Heart right ventricle (tissue), 16 donors: ENCODE measurements around the gene RPRD1B. TPM values are rescaled to one million over a fixed set of nuclear protein-coding genes. Genes with fewer than 3 reads are reported as not detected.
A peak's percentile ranks its signal among the peaks of the same experiment; 100 is the strongest.

Source experiments
- ATAC-seq, 8 donors: fragments of 200-7000 bp; cut with Tn5 transposase; one replicate each; pipeline ENCODE4 v1.9.1; 2020; ENCODE audit warnings: mild to moderate bottlenecking in 8 of 8, moderate library complexity in 8 of 8, moderate number of reproducible peaks in 1 of 8
- DNase-seq, 2 donors: peaks; one replicate each; pipeline ENCODE4 v3.0.0-alpha.2; 2020
- H3K27ac ChIP-seq, 10 donors: fragments of 200-600 bp; sonication (generic) in 2 of 10; one replicate each; pipeline versions ENCODE4 v1.5.0 to v1.8.0; 2020 to 2022; ENCODE audit warnings: mild to moderate bottlenecking in 3 of 10
- H3K27me3 ChIP-seq, 7 donors: fragments of 200-600 bp; one replicate each; pipeline ENCODE4 v1.8.0; 2021 to 2022; ENCODE audit warnings: mild to moderate bottlenecking in 2 of 7
- H3K36me3 ChIP-seq, 9 donors: fragments of 200-600 bp; sonication (generic) in 1 of 9; one replicate each; pipeline versions ENCODE4 v1.5.0 to v1.8.0; 2020 to 2022; ENCODE audit warnings: mild to moderate bottlenecking in 2 of 9
- H3K4me1 ChIP-seq, 9 donors: fragments of 200-600 bp; sonication (generic) in 1 of 9; one replicate each; pipeline versions ENCODE4 v1.5.0 to v1.8.0; 2020 to 2022; ENCODE audit warnings: mild to moderate bottlenecking in 4 of 9
- H3K4me3 ChIP-seq, 10 donors: fragments of 200-600 bp; sonication (generic) in 2 of 10; one replicate each; pipeline versions ENCODE4 v1.5.0 to v1.8.0; 2020 to 2022; ENCODE audit warnings: mild to moderate bottlenecking in 7 of 10, moderate library complexity in 2 of 10
- H3K9me3 ChIP-seq, 11 donors: fragments of 200-600 bp in 10 of 11; sonication (generic) in 2 of 11; one replicate each; pipeline versions ENCODE4 v1.5.0 to v1.8.0; 2013 to 2022; ENCODE audit warnings: mild to moderate bottlenecking in 2 of 11, control low read depth in 1 of 11, moderate library complexity in 1 of 11
- WGBS, 2 donors: extraction: QIAGEN DNeasy Blood & Tissue Kit; methylation state at CpG; one replicate each; pipeline ENCODE4 v1.1.7; 2013; ENCODE audit warnings: inconsistent platforms in 1 of 2; 5-methylcytosine and 5-hydroxymethylcytosine counted together
- intact Hi-C, 10 donors: fragments of 100-400 bp; cut with DNase I; formaldehyde crosslinking; loops; one replicate each; pipeline versions ENCODE4 v1.11.1 to v1.14.2; 2022
- polyA plus RNA-seq, 2 donors: library from polyadenylated mRNA; stranded (reverse); fragments of 200-250 nt; gene quantifications; one replicate each; pipeline ENCODE4 v1.2.3, GENCODE V29; 2013
- total RNA-seq, 10 donors: library from RNA; stranded (reverse); fragmentation: NEBNext Ultra II Directional in 3 of 10; extraction: Animal tissue kit (Norgen Biotek cat#: 25700) in 3 of 10; gene quantifications; one replicate each; pipeline versions ENCODE4 v1.2.1 to v1.2.4, GENCODE V29; 2021 to 2023
- TF ChIP-seq, protein P1 (sequence below), 9 donors: fragments of 200-600 bp; sonication (generic) in 2 of 9; IDR thresholded peaks; one replicate each; pipeline versions ENCODE4 v1.5.0 to v1.8.0; 2021 to 2022; ENCODE audit warnings: antibody characterized with exemption in 9 of 9, mild to moderate bottlenecking in 5 of 9, moderate library complexity in 1 of 9
- donor health status: Arrhythmogenic right ventricular cardiomyopathy.
- donor health status: ischemic (EF 13 %, LVEDD 7.1; RV severe dilation, severe dysfunction).
- donor health status: healthy with polysubstance abuse.
- donor health status: DM: no; HTN: yes; CAD: no.
- donor health status: DM: no; HTN: no; CAD: no.
- donor health status: ischemic (EF 25% LVEDD 6.9; RV normal size, moderate dysfunction).
- donor health status: ischemic (EF 25% LVEDD 5.7; RV mildly dilated, moderate dysfunction).
- donor health status: healthy.
- donor health status: DM: yes; HTN: yes; CAD: no.
- donor health status: Ischemic cardiomyopathy.
- donor health status: ischemic (EF 35%, LVEDD 5.7; RV mildly dilated, moderate dysfunction).
- donor health status: nonischemic (EF 11% LVEDD 7.7; RV severe dilation, severe dysfunction).
- donor health status: DM: yes; HTN: yes; CAD: no.
- donor health status: PGD.
- donor health status: ischemic (EF 29% LVEDD 5.4; RV normal size, mild dysfunction).
- donor health status: nonischemic (EF 23%, LVEDD 6.1; RV moderate dilation, normal function).

RPRD1B gene
- total and polyA plus RNA-seq, 12 donors, result 10.4 to 78.1 (median 47.3) TPM

GRCh38 chr20:38092260-38092857 is 58.8 kb downstream of the RPRD1B start:
- Histone ChIP-seq H3K27ac (peak overlapping the region; percentile 11 to 84 (median 70)), H3K27me3 (no peaks in the 10 kb centered on the region), H3K4me1 (peaks cover 5 to 66% (median 52%) of the 10 kb centered on the region in 9 donors), H3K4me3 (no peak overlapping the region), H3K9me3 (no peaks in the 10 kb centered on the region), H3K36me3 (peaks cover 0 to 42% (median 25%) of the 10 kb centered on the region in 9 donors)
- TF ChIP-seq, protein P1, sequence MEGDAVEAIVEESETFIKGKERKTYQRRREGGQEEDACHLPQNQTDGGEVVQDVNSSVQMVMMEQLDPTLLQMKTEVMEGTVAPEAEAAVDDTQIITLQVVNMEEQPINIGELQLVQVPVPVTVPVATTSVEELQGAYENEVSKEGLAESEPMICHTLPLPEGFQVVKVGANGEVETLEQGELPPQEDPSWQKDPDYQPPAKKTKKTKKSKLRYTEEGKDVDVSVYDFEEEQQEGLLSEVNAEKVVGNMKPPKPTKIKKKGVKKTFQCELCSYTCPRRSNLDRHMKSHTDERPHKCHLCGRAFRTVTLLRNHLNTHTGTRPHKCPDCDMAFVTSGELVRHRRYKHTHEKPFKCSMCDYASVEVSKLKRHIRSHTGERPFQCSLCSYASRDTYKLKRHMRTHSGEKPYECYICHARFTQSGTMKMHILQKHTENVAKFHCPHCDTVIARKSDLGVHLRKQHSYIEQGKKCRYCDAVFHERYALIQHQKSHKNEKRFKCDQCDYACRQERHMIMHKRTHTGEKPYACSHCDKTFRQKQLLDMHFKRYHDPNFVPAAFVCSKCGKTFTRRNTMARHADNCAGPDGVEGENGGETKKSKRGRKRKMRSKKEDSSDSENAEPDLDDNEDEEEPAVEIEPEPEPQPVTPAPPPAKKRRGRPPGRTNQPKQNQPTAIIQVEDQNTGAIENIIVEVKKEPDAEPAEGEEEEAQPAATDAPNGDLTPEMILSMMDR (IDR thresholded peaks at IDR 0.05), result no peak
- 80 to 82% methylated on average over 12 of the region's 12 CpGs for WGBS, 2 donors
- DNase-seq (peak in 1 of 2 donors; percentile 5), ATAC-seq (peak in 4 of 8 donors; percentile 15 to 37 (median 24))
- intact Hi-C loops, result no loop called here

DNA sequence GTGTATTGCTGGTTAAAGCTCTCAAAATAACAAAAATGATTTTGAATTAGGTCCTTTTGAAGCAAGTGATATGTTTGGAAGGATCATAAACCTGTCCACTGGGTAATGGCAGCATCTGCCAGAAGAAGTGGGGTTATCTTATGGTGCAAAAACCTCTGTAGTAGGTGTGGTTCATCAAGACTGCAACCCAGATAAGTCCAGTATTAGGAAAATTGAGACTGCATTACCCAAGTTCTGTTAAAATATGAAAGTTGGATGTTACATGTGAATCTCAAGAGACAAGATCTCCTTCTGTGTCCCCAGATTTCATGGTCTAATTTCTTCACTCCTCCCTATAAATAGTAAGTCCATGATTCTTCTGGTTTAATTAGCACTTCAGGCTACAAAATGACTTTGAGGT is 59.4 kb downstream of the RPRD1B start:
- ATAC-seq (no peak), DNase-seq (no peak)
- TF ChIP-seq, protein P1 (IDR thresholded peaks at IDR 0.05), result no peak
- Histone ChIP-seq H3K27ac (peak overlapping the region in 9 of 10 donors; percentile 29 to 84 (median 71)), H3K27me3 (no peaks in the 10 kb centered on the region), H3K4me3 (no peak overlapping the region), H3K9me3 (no peaks in the 10 kb centered on the region), H3K36me3 (peaks cover 0 to 38% (median 25%) of the 10 kb centered on the region in 9 donors), H3K4me1 (peaks cover 5 to 62% (median 52%) of the 10 kb centered on the region in 9 donors)
- intact Hi-C loops, result no loop called here

DNA sequence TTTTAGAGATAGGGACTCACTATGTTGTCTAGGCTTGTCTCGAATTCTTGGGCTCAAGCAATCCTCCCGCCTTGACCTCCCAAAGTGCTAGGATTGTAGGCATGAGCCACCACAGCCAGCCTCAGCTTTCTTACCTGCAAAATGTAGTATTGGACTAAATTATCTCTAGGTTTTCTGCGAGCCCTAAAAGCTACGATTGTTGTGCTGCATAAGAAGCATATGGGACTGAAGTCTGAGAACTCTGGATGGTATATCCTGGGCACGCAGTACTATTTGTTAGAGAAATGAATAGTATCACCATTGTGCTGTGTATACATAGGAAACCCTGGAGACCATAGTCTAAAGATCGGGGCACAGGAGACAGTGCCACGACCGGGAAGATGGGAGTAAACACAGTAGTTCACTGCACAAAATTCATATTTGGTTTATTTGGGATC is 60.1 kb downstream of the RPRD1B start:
- Histone ChIP-seq H3K36me3 (peaks cover 0 to 30% (median 17%) of the 10 kb centered on the region in 9 donors), H3K4me3 (no peak overlapping the region), H3K27ac (peak overlapping the region in 8 of 10 donors; percentile 63 to 84 (median 73)), H3K27me3 (no peaks in the 10 kb centered on the region), H3K4me1 (peaks cover 5 to 69% (median 52%) of the 10 kb centered on the region in 9 donors), H3K9me3 (no peaks in the 10 kb centered on the region)
- DNase-seq, result no peak
- intact Hi-C loops, result no loop called here
- WGBS, 2 donors, result 94 to 95% methylated on average over 8 of the region's 8 CpGs
- no peak for ATAC-seq
- TF ChIP-seq, protein P1 (IDR thresholded peaks at IDR 0.05), result no peak

DNA sequence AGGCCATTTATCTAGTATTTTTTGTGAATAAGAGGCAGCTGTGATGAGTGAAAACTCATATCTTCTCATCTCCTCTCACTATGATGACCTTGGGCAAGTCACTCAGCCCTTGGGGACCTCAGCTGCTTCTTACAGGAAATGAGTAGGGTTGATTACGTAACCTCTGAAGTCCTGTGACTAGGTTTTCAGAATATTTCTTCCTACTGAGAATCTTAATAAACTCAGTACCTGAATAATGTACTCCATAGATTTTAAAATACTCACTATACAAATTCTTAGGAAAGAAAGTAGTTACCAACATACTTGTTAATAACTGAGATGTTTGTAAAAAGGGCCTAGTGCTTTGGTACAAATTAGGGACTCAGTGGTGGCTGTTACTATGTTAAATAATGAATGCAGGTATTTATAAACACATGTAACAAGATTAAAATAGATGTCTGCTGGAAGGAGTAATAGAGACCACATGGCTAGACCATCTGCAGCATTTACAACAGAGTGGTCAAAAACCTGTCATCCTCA is 60.9 kb downstream of the RPRD1B start:
- Histone ChIP-seq H3K4me1 (peaks cover 5 to 76% (median 52%) of the 10 kb centered on the region in 9 donors), H3K27me3 (no peaks in the 10 kb centered on the region), H3K27ac (peak overlapping the region in 9 of 10 donors; percentile 9 to 84 (median 71)), H3K4me3 (no peak overlapping the region), H3K36me3 (peaks cover 0 to 23% (median 12%) of the 10 kb centered on the region in 9 donors), H3K9me3 (no peaks in the 10 kb centered on the region)
- intact Hi-C loops, result no loop called here
- 28 to 39% methylated on average over 1 of the region's 1 CpG for WGBS, 2 donors
- TF ChIP-seq, protein P1 (IDR thresholded peaks at IDR 0.05), result no peak
- DNase-seq (peak in 1 of 2 donors; percentile 61), ATAC-seq (peak in 7 of 8 donors; percentile 6 to 73 (median 57))
